Measurements from ENCODE around the gene C2orf49.

The C2orf49 gene

DNA sequence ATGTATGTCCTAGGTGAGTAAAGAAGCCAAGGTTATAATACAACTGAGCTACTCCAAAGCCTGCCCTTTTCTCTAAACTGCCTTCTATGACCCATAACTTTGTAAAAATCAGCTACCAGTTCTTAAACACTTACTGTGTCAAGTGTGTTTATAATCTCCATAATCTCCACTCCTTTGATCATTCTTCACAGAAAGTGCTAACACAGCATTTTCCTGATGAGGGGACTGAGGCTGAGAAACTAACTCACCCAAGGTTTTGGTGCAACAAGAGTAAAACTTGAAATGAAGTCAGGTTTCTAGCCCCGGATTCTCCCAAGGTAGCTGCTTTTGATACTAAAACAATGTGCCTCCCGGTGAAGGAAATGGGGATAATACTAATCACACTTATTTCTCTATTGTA, 1.9 kb upstream of the C2orf49 start:
- TF ChIP-seq TAF1 (IDR thresholded peaks at IDR 0.05; ENCODE audit: borderline replicate concordance, low read depth, low read length) (no peak), POLR2AphosphoS5 (IDR thresholded peaks at IDR 0.05; ENCODE audit: low read depth, low read length) (no peak), POLR2A (IDR thresholded peaks at IDR 0.05; ENCODE audit: low read depth, low read length) (no peak)
- FAIRE-seq (no peak), DNase-seq (ENCODE audit: insufficient read length) (no peak)

- TF ChIP-seq POLR2A (IDR thresholded peaks at IDR 0.05; ENCODE audit: low read depth, low read length), result no peak
- no peak for TF ChIP-seq TAF1 (IDR thresholded peaks at IDR 0.05; ENCODE audit: borderline replicate concordance, low read depth, low read length)
- DNase-seq (ENCODE audit: insufficient read length) (no peak), FAIRE-seq (no peak)
Observed at GRCh38 chr2:105336786-105337121, 586 bp upstream of the C2orf49 start.

DNA sequence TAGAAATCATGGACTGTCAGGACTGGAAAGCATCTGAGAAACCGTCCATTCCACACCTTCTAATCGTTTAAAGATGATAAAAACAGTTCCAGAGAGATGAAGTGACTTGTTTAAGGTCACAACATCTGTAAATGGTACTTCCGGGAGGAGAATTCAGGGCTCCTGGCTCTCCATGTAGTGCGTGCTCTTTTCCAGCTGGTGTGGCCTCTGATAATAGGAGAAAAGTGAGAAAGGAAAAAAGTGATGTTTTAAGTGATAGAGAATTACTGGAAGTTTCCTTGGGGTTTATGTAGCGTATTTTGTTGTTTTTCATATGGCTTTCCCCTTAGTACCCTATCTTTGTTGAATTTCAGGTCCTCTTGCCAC, 663 bp downstream of the C2orf49 start:
- no peak for DNase-seq (ENCODE audit: insufficient read length)
- TF ChIP-seq POLR2AphosphoS5 (IDR thresholded peaks at IDR 0.05; ENCODE audit: low read depth, low read length) (no peak), POLR2A (IDR thresholded peaks at IDR 0.05; ENCODE audit: low read depth, low read length) (no peak), TAF1 (IDR thresholded peaks at IDR 0.05; ENCODE audit: borderline replicate concordance, low read depth, low read length) (no peak)
- peak; percentile 14 for FAIRE-seq

- TF ChIP-seq POLR2A (IDR thresholded peaks at IDR 0.05; ENCODE audit: low read depth, low read length) (no peak), TAF1 (IDR thresholded peaks at IDR 0.05; ENCODE audit: borderline replicate concordance, low read depth, low read length) (no peak), POLR2AphosphoS5 (IDR thresholded peaks at IDR 0.05; ENCODE audit: low read depth, low read length) (no peak)
- DNase-seq (ENCODE audit: insufficient read length), result no peak
- FAIRE-seq, result no peak
Observed at GRCh38 chr2:105339414-105339813, 2.1 kb downstream of the C2orf49 start.

GRCh38 chr2:105344704-105345345, 7.5 kb downstream of the C2orf49 start:
- DNase-seq (ENCODE audit: insufficient read length) (no peak), FAIRE-seq (no peak)
- no peak for TF ChIP-seq POLR2AphosphoS5 (IDR thresholded peaks at IDR 0.05; ENCODE audit: low read depth, low read length)

DNA sequence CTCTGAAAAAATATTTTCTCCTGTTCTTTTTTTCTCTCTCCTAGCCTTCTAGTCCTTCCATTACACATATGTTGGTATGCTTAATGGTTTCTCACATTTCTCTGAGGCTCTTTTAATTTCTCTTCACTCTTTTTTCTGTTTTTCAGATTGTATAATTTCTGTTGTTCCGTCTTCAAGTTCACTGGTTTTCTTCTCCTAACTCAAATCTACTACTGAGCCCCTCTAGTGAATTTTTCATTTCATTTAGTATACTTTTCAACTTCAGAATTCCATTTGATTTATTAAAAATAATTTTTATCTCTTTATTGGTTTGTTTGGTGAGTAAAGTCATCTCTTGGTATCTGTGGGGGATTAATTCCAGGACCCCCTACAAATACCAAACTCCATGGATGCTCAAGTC, 19.8 kb downstream of the C2orf49 start:
- TF ChIP-seq TAF1 (IDR thresholded peaks at IDR 0.05; ENCODE audit: borderline replicate concordance, low read depth, low read length) (no peak), POLR2AphosphoS5 (IDR thresholded peaks at IDR 0.05; ENCODE audit: low read depth, low read length) (no peak), POLR2A (IDR thresholded peaks at IDR 0.05; ENCODE audit: low read depth, low read length) (no peak)
- DNase-seq (ENCODE audit: insufficient read length) (no peak), FAIRE-seq (no peak)

GRCh38 chr2:105358593-105358992, 21.3 kb downstream of the C2orf49 start:
- FAIRE-seq (no peak), DNase-seq (ENCODE audit: insufficient read length) (no peak)
- TF ChIP-seq POLR2A (IDR thresholded peaks at IDR 0.05; ENCODE audit: low read depth, low read length) (no peak), TAF1 (IDR thresholded peaks at IDR 0.05; ENCODE audit: borderline replicate concordance, low read depth, low read length) (no peak), POLR2AphosphoS5 (IDR thresholded peaks at IDR 0.05; ENCODE audit: low read depth, low read length) (no peak)

GRCh38 chr2:105361102-105361889, 24.0 kb downstream of the C2orf49 start:
- DNase-seq (ENCODE audit: insufficient read length) (no peak), FAIRE-seq (no peak)
- no peak for TF ChIP-seq POLR2A (IDR thresholded peaks at IDR 0.05; ENCODE audit: low read depth, low read length)
- TF ChIP-seq TAF1 (IDR thresholded peaks at IDR 0.05; ENCODE audit: borderline replicate concordance, low read depth, low read length), result no peak
- no peak for TF ChIP-seq POLR2AphosphoS5 (IDR thresholded peaks at IDR 0.05; ENCODE audit: low read depth, low read length)

GRCh38 chr2:105362862-105363591, 25.7 kb downstream of the C2orf49 start:
- no peak for DNase-seq (ENCODE audit: insufficient read length)
- TF ChIP-seq TAF1 (IDR thresholded peaks at IDR 0.05; ENCODE audit: borderline replicate concordance, low read depth, low read length), result no peak
- TF ChIP-seq POLR2A (IDR thresholded peaks at IDR 0.05; ENCODE audit: low read depth, low read length), result no peak
- no peak for TF ChIP-seq POLR2AphosphoS5 (IDR thresholded peaks at IDR 0.05; ENCODE audit: low read depth, low read length)
- FAIRE-seq, result no peak

GRCh38 chr2:105364436-105365139, 27.2 kb downstream of the C2orf49 start:
- DNase-seq (ENCODE audit: insufficient read length) (no peak), FAIRE-seq (no peak)
- TF ChIP-seq POLR2A (IDR thresholded peaks at IDR 0.05; ENCODE audit: low read depth, low read length), result no peak
- no peak for TF ChIP-seq POLR2AphosphoS5 (IDR thresholded peaks at IDR 0.05; ENCODE audit: low read depth, low read length)
- TF ChIP-seq TAF1 (IDR thresholded peaks at IDR 0.05; ENCODE audit: borderline replicate concordance, low read depth, low read length), result no peak

DNA sequence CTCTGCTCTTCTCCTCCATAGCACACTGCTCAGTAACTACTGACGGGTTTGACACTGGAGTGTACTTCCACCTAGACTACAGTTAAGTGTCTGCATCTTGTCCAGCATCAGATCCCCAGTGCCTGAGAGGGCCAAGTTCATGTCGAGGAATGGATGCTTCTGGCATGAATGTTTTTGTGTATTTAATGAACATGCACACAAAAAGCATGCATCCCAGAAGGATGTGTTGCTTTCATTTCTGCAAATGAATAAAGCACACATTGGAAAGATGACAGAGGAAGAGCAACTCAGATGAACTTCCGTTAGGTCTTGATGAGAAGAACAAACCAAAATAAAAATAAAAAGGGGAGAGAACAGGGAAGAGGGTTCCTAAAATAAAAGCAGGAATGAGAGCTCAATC, 27.9 kb downstream of the C2orf49 start:
- no peak for FAIRE-seq
- TF ChIP-seq TAF1 (IDR thresholded peaks at IDR 0.05; ENCODE audit: borderline replicate concordance, low read depth, low read length) (no peak), POLR2A (IDR thresholded peaks at IDR 0.05; ENCODE audit: low read depth, low read length) (no peak), POLR2AphosphoS5 (IDR thresholded peaks at IDR 0.05; ENCODE audit: low read depth, low read length) (no peak)
- DNase-seq (ENCODE audit: insufficient read length), result no peak

Measured in GM12892 (cell line).